OCI-LY1 (cell line): ENCODE measurements around the gene SHTN1.

Source experiments
- H2AFZ ChIP-seq: fragments of 200-600 bp; sonication (generic), shearing (Covaris generic); 2 replicates; pipeline ENCODE4 v1.6.0; 2014; ENCODE audit warnings: antibody characterized with exemption, mild to moderate bottlenecking, low read length
- H3F3A ChIP-seq: fragments of 200-600 bp; sonication (generic), shearing (Covaris generic); 2 replicates; pipeline ENCODE4 v1.6.0; 2014; ENCODE audit warnings: mild to moderate bottlenecking, antibody characterized with exemption, low read length, moderate library complexity; ENCODE audit not compliant: insufficient read depth
- H3K27ac ChIP-seq: fragments of 200-600 bp; sonication (generic); 2 replicates; pipeline ENCODE4 v1.5.1; 2014; ENCODE audit warnings: low read length, mixed run types, mild to moderate bottlenecking, low read depth; ENCODE audit not compliant: poor library complexity, severe bottlenecking
- H3K27me3 ChIP-seq: fragments of 200-600 bp; sonication (generic); 2 replicates; pipeline ENCODE4 v1.6.0; 2014; ENCODE audit warnings: antibody characterized with exemption, mild to moderate bottlenecking, low read length, moderate library complexity; ENCODE audit not compliant: insufficient read depth
- H3K36me3 ChIP-seq: fragments of 200-600 bp; sonication (generic); 2 replicates; pipeline ENCODE4 v1.6.1; 2014; ENCODE audit warnings: mild to moderate bottlenecking, antibody characterized with exemption, low read length, moderate library complexity, mixed read lengths; ENCODE audit not compliant: insufficient read depth
- H3K4me1 ChIP-seq: fragments of 200-600 bp; sonication (generic); 2 replicates; pipeline ENCODE4 v1.5.1; 2014; ENCODE audit warnings: mild to moderate bottlenecking, low read length, moderate library complexity; ENCODE audit not compliant: insufficient read depth, severe bottlenecking
- H3K4me2 ChIP-seq: fragments of 200-600 bp; sonication (generic), shearing (Covaris generic); 2 replicates; pipeline ENCODE4 v1.6.1; 2014; ENCODE audit warnings: low read length
- H3K4me3 ChIP-seq: fragments of 200-600 bp; sonication (generic); 2 replicates; pipeline ENCODE4 v1.5.1; 2014; ENCODE audit warnings: low read length, low read depth, mild to moderate bottlenecking, mixed read lengths; ENCODE audit not compliant: poor library complexity, severe bottlenecking
- H3K79me2 ChIP-seq: fragments of 200-600 bp; shearing (Covaris generic); 2 replicates; pipeline ENCODE4 v1.6.1; 2016; ENCODE audit warnings: mixed run types, low read length, mixed read lengths; ENCODE audit not compliant: insufficient read depth
- H3K9ac ChIP-seq: fragments of 200-600 bp; sonication (generic), shearing (Covaris generic); 2 replicates; pipeline ENCODE4 v1.6.1; 2014; ENCODE audit warnings: mild to moderate bottlenecking, low read length, mixed read lengths
- H3K9me2 ChIP-seq: fragments of 200-600 bp; sonication (generic), shearing (Covaris generic); 2 replicates; pipeline ENCODE4 v1.6.1; 2014; ENCODE audit warnings: low read depth, mild to moderate bottlenecking, low read length, mixed read lengths
- H3K9me3 ChIP-seq: fragments of 200-600 bp; shearing (Covaris generic); 2 replicates; pipeline ENCODE4 v1.6.1; 2014; ENCODE audit warnings: low read length, mixed read lengths
- H4K20me1 ChIP-seq: fragments of 200-600 bp; sonication (generic), shearing (Covaris generic); 2 replicates; pipeline ENCODE4 v1.6.0; 2016; ENCODE audit warnings: mild to moderate bottlenecking, low read length; ENCODE audit not compliant: insufficient read depth
- CTCF ChIP-seq: fragments of 200-600 bp; sonication (generic), shearing (Covaris generic); IDR thresholded peaks from 2 replicates; pipeline ENCODE4 v1.5.1; 2017; ENCODE audit warnings: mild to moderate bottlenecking, antibody characterized with exemption, low read length, moderate library complexity, mixed read lengths
- EZH2 ChIP-seq: fragments of 200-600 bp; sonication (generic), shearing (Covaris generic); IDR thresholded peaks from 2 replicates; pipeline ENCODE4 v1.8.0; 2017; ENCODE audit warnings: borderline replicate concordance, mixed run types, mild to moderate bottlenecking, antibody characterized with exemption, low read length, moderate library complexity, mixed read lengths

Gene SHTN1

GRCh38 chr10:116944911-116945310 lies 60.1 kb downstream of the SHTN1 start:
- Histone ChIP-seq H3F3A (no peaks in the 10 kb centered on the region), H3K36me3 (no peaks in the 10 kb centered on the region), H3K4me2 (no peak overlapping the region), H2AFZ (no peak overlapping the region), H3K27me3 (no peaks in the 10 kb centered on the region), H3K79me2 (no peaks in the 10 kb centered on the region), H3K9me3 (no peaks in the 10 kb centered on the region), H3K4me1 (no peaks in the 10 kb centered on the region), H3K9me2 (no peaks in the 10 kb centered on the region), H4K20me1 (no peaks in the 10 kb centered on the region), H3K27ac (no peak overlapping the region), H3K9ac (no peak overlapping the region), H3K4me3 (no peak overlapping the region)
- TF ChIP-seq EZH2 (no peak), CTCF (no peak)

- no peaks in the 10 kb centered on the region for H3F3A ChIP-seq
- no peaks in the 10 kb centered on the region for H3K79me2 ChIP-seq
- H3K9me3 ChIP-seq = no peaks in the 10 kb centered on the region
- no peaks in the 10 kb centered on the region for H3K9me2 ChIP-seq
- no peaks in the 10 kb centered on the region for H4K20me1 ChIP-seq
- no peaks in the 10 kb centered on the region for H3K4me1 ChIP-seq
- H3K4me2 ChIP-seq = no peak overlapping the region
- no peak overlapping the region for H3K4me3 ChIP-seq
- no peaks in the 10 kb centered on the region for H3K36me3 ChIP-seq
- no peak overlapping the region for H2AFZ ChIP-seq
- H3K9ac ChIP-seq = no peak overlapping the region
- no peak overlapping the region for H3K27ac ChIP-seq
- H3K27me3 ChIP-seq = no peaks in the 10 kb centered on the region
- TF ChIP-seq EZH2 = no peak
- no peak for TF ChIP-seq CTCF
Observed at GRCh38 chr10:116931806-116932205, 73.2 kb downstream of the SHTN1 start.

- Histone ChIP-seq H2AFZ (no peak overlapping the region), H3K36me3 (no peaks in the 10 kb centered on the region), H3K9ac (no peak overlapping the region), H3K27ac (no peak overlapping the region), H4K20me1 (no peaks in the 10 kb centered on the region), H3K27me3 (no peaks in the 10 kb centered on the region), H3K9me3 (no peaks in the 10 kb centered on the region), H3K4me2 (no peak overlapping the region), H3K4me1 (no peaks in the 10 kb centered on the region), H3K9me2 (no peaks in the 10 kb centered on the region), H3K79me2 (no peaks in the 10 kb centered on the region), H3F3A (no peaks in the 10 kb centered on the region), H3K4me3 (no peak overlapping the region)
- TF ChIP-seq CTCF (no peak), EZH2 (no peak)
Observed at GRCh38 chr10:116926426-116926825, 78.6 kb downstream of the SHTN1 start.
